GM19324 (cell line): ENCODE results near the gene ZDHHC13.
"Not testable (repeated sequence)": the region's sequence is repeated elsewhere in the genome, so short reads cannot be mapped to it uniquely, and the experiment has no call there.

Experiments used
- ATAC-seq: cut with Tn5 transposase; IDR thresholded peaks from one replicate; pipeline ENCODE4 v1.9.1; 2021; ENCODE audit warnings: mild to moderate bottlenecking, moderate library complexity; ENCODE audit not compliant: unreplicated experiment, low FRiP score

The ZDHHC13 gene

GRCh38 chr11:19094859-19095258, 22.1 kb upstream of the ZDHHC13 start:
- no peak for ATAC-seq

GRCh38 chr11:19099093-19099492, 17.9 kb upstream of the ZDHHC13 start:
- ATAC-seq, result no peak

GRCh38 chr11:19100885-19101284, 16.1 kb upstream of the ZDHHC13 start:
- no peak for ATAC-seq

- ATAC-seq, result no peak
Measured at GRCh38 chr11:19101796-19102520, 15.0 kb upstream of the ZDHHC13 start.

- no peak for ATAC-seq
Measured at GRCh38 chr11:19102521-19102900, 14.5 kb upstream of the ZDHHC13 start.

GRCh38 chr11:19105011-19105410, 12.0 kb upstream of the ZDHHC13 start:
- ATAC-seq, result no peak

GRCh38 chr11:19107125-19107524, 9.8 kb upstream of the ZDHHC13 start:
- no peak for ATAC-seq

- no peak for ATAC-seq
Measured at GRCh38 chr11:19110295-19110694, 6.7 kb upstream of the ZDHHC13 start.

- no peak for ATAC-seq
Measured at GRCh38 chr11:19111809-19112208, 5.2 kb upstream of the ZDHHC13 start.

GRCh38 chr11:19116276-19116970, 545 bp upstream of the ZDHHC13 start:
- no peak for ATAC-seq

- no peak for ATAC-seq
Measured at GRCh38 chr11:19117760-19118097, 761 bp downstream of the ZDHHC13 start.

- no peak for ATAC-seq
Measured at GRCh38 chr11:19121646-19122045, 4.7 kb downstream of the ZDHHC13 start.

GRCh38 chr11:19122960-19123615, 6.1 kb downstream of the ZDHHC13 start:
- no peak for ATAC-seq

- not testable (repeated sequence) for ATAC-seq
Measured at GRCh38 chr11:19126562-19127325, 9.8 kb downstream of the ZDHHC13 start.

GRCh38 chr11:19134004-19134403, 17.0 kb downstream of the ZDHHC13 start:
- no peak for ATAC-seq

- not testable (repeated sequence) for ATAC-seq
Measured at GRCh38 chr11:19136884-19137283, 19.9 kb downstream of the ZDHHC13 start.

- no peak for ATAC-seq
Measured at GRCh38 chr11:19145319-19145718, 28.4 kb downstream of the ZDHHC13 start.

- ATAC-seq, result no peak
Measured at GRCh38 chr11:19156892-19157291, 39.9 kb downstream of the ZDHHC13 start.

GRCh38 chr11:19160847-19161246, 43.9 kb downstream of the ZDHHC13 start:
- ATAC-seq, result no peak

- ATAC-seq, result no peak
Measured at GRCh38 chr11:19161651-19162050, 44.7 kb downstream of the ZDHHC13 start.

GRCh38 chr11:19162951-19163505, 46.1 kb downstream of the ZDHHC13 start:
- no peak for ATAC-seq
